VCaP (cell line): Measurements from ENCODE around the gene TRMO.
A peak's percentile ranks its signal among the peaks of the same experiment; 100 is the strongest.

ENCODE experiments used
- H3K27ac ChIP-seq: fragments of 450-650 bp; 2 replicates; pipeline ENCODE4 v1.5.1; 2017
- TF ChIP-seq, protein P1 (sequence below): fragments of 450-650 bp; conservative IDR thresholded peaks from 2 replicates; pipeline ENCODE4 v1.5.1; 2017; ENCODE audit warnings: mild to moderate bottlenecking, moderate library complexity

Gene TRMO

DNA sequence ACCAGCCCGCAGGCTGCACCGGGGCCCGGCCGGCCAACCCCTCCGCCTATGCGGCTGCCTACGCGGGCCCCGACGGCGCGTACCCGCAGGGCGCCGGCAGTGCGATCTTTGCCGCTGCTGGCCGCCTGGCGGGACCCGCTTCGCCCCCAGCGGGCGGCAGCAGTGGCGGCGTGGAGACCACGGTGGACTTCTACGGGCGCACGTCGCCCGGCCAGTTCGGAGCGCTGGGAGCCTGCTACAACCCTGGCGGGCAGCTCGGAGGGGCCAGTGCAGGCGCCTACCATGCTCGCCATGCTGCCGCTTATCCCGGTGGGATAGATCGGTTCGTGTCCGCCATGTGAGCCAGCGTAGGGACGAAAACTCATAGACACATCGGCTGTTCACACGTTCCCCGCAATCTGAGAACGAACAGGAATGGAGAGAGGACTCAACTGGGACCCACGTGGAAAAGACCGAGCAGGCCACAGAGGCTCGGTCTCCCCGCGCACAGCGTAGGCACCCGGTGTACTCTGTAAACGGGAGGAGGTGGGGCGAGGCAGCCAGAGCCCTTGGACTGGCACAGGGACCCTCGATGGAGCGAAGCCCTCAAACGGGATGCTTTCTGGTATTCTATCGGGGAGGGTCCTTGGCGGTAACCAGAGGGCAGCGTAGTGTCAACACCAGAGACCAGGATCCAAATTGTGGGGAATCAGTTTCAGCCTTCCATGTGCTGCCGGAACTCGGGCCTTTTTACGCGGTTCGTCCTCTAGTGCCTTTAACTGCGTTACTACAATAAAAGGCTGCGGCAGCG lies 67.4 kb downstream of the TRMO start:
- H3K27ac ChIP-seq: peak overlapping the region; percentile 60

More for the DNA sequence above, 67.4 kb downstream of the TRMO start:
- TF ChIP-seq, protein P1, sequence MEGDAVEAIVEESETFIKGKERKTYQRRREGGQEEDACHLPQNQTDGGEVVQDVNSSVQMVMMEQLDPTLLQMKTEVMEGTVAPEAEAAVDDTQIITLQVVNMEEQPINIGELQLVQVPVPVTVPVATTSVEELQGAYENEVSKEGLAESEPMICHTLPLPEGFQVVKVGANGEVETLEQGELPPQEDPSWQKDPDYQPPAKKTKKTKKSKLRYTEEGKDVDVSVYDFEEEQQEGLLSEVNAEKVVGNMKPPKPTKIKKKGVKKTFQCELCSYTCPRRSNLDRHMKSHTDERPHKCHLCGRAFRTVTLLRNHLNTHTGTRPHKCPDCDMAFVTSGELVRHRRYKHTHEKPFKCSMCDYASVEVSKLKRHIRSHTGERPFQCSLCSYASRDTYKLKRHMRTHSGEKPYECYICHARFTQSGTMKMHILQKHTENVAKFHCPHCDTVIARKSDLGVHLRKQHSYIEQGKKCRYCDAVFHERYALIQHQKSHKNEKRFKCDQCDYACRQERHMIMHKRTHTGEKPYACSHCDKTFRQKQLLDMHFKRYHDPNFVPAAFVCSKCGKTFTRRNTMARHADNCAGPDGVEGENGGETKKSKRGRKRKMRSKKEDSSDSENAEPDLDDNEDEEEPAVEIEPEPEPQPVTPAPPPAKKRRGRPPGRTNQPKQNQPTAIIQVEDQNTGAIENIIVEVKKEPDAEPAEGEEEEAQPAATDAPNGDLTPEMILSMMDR: no peak
